Fibroblast of skin of right quadriceps (primary cell): ENCODE data around the gene TANGO6.
A peak's percentile ranks its signal among the peaks of the same experiment; 100 is the strongest.

Experiments
- DNase-seq: peaks from one replicate; pipeline ENCODE4 v3.0.0-alpha.2; 2013

Gene TANGO6

DNA sequence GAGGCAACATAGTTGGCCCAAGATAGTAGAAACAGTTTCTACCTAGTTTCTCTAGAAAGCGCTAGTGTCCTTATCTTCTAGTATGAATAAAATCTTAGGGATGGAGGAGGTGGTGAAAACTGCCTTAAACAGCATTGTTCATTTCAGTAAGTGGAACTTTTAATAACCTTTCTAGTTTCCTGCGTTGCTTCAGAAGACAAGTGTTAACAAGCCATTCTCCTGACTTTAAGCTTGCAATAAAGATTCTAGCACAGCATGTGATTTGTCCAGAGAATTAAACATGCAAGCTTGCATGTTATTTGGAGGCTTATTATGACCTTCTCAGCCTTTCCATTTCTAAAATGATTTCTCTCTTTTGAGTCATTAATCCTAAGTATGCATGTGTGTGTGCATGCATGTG is 72.3 kb downstream of the TANGO6 start:
- DNase-seq: no peak

DNA sequence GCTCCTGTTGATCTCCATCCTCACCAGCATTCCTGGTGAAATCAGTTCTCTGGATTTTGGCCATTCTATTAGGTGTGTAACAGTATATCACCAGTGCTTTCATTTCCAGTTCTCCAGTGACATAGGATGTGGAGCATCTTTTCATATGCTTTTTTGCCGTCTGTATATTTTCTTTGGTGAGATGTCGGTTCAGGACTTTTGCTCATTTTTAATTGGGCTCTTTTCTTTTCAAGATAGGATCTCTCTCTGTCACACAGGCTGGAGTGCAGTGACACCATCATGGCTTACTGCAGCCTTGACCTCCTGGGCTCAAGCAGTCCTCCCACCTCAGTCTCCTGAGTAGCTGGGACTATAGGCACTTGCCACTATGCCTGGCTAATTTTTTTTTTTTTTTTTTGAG is 74.2 kb downstream of the TANGO6 start:
- no peak for DNase-seq

DNA sequence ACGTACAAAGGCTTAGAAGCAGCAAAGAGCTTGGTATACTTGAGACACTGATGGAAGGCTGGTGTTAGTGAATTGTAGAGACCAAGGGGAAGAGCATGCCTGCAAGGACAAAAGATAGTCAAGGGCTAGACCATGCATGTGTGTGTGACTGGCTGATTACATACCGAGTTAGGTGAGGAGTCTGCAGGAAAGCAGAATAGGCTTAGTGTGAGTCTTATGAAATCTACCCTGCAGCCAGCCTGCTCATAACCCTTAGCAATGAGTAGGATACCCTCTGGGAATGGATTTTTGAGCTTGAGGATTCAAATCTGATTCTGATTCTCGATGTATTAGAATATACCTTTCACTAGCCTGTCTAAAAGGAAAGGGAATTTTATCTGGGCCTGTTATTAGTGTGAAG is 77.0 kb downstream of the TANGO6 start:
- DNase-seq: no peak

DNA sequence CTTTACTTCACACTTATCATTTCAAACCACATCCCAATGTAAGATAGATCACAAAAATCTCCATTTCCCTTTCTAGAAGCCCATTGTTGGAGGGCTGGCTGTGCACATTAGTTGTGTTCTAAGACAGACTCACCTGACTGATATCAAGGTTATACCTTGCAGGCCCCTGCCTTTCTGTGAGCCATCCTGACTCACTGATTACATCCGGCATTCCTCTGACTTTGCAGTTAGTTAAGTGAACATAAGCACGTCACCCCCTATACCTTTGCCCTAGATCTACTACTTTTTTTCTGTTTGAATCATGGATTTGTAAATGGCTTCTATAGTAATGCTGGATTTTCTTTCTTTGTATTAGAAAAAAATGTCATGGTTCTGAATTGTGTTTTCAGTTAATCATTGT is 78.3 kb downstream of the TANGO6 start:
- DNase-seq: no peak

DNA sequence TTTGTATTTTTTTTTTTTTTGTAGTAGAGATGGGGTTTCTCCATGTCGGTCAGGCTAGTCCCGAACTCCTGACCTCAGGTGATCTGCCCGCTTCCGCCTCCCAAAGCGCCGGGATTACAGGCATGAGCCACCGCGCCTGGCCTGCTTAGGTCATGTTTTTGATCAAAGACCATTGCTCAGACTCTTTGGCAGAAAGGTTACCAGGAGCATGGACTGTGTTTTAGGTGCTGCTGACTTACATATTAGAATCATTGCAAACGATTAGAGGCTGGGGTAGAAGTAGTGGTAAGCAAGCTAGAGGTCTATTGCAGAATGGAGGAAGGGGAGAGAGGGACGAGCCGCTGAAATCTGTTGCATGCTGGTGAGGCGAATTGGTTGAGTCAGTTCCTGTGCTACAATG is 79.8 kb downstream of the TANGO6 start:
- DNase-seq: no peak

DNA sequence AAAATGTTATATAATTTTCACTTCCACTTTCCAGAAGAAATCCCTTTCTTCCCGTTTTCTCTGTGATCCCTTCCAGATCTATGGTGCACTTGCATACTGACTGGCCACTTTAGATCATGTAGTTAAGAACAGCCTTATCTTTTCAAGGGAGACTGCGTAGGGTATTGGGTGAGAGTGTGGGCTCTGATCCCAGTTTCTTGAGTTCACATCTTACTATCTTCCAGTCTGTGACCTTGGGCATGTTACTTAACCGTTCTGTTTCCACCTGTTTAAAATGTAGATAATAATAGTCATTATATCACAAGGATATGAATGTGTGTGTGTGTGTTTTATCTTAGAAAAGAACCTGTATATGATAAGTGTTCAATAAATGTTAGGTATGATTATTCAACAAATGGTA is 83.7 kb downstream of the TANGO6 start:
- DNase-seq: no peak

DNA sequence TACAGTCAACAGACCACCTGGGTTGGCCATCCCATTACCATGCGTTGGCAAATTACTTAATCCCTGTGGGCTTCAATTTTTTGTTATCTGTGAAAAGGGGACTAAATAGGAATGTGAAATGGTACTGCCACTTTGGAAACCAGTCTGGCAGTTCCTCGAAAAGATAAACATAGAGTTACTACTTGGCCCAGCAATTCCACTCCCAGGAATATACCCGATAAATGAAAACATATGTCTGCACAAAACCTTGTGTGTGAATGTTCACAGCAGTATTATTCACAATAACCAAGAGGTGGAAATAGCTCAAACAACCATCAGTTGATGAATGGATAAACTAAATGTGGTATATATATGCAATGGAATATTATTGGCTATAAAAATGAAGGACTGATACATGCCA is 87.9 kb downstream of the TANGO6 start:
- no peak for DNase-seq

DNA sequence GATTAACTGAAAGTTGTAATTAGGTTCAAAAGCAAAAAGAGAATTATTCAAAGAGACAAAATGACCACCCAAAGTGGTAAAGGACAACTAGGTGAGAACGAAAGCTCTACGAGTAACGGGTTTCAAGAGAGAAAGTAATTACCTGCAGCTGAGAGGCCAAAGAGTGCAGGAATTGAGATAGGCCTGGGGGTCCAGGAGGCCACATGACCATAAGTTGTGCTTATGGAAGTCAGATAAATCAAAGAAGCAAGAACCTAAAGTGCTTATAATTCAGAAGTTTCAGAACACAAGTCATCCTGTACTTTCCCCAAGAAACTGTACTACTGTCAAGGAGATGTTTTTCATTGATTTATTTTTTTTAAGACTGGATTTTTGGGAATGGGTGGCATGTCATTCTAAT is 91.1 kb downstream of the TANGO6 start:
- no peak for DNase-seq

DNA sequence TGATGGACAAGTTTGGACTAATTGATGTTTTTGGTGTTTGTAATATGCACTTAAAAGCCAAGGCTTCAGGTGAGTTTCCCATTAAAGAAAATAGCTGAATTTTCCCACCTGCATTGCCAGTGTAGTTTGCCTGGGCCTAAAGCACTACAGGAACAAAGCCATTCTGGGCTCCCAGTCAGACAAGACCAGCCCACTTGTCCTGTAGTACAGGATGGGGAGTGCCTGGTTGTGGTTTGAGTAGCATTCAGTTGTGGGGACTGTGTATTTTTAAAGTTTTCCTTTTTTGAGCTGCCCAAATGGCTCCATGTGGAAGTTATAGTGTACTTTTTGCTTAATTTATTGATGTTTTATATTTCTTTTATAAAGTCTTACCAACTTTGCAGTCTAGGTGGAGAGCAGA is 91.7 kb downstream of the TANGO6 start:
- no peak for DNase-seq

DNA sequence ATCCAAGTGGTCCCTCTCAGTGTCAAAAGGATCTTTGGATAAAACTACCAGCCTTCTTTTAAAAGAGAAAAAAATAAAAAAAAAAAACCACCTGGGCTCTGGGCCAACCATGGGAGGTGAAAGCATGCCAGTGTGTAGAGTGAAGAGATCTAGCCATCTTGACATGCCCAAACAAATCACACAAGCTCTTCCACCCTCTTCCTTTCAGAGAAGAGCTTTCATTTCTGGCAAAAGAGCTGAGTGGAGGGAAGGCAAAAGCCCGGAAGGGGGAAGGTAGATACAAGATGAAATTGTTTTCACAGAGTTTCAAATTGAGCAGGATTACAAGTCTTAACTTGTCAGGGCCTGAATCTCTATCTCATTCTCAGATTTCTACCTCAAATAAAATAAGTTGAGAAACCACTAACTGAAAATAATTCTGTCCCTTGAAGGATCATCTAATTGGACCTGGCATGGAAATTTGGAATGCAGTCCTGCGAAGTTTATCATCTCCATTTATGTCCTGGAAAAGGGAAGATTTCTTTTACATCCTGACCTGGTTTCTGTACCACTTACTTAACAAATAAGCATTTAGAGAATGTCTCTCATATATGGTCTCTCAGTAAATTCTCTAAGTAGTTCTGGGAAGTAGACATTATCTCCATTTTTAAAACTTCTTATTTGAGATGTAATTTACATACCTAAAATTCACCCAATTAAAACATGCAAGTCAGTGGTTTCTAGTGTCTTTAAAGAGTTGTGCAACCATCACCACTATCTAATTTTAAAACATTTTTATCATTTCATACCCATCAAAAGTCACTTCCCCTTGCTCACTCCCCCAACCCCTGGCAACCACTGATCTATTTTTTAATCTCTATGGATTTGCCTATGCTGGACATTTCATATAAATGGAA is 93.7 kb downstream of the TANGO6 start:
- DNase-seq: peak; percentile 78

DNA sequence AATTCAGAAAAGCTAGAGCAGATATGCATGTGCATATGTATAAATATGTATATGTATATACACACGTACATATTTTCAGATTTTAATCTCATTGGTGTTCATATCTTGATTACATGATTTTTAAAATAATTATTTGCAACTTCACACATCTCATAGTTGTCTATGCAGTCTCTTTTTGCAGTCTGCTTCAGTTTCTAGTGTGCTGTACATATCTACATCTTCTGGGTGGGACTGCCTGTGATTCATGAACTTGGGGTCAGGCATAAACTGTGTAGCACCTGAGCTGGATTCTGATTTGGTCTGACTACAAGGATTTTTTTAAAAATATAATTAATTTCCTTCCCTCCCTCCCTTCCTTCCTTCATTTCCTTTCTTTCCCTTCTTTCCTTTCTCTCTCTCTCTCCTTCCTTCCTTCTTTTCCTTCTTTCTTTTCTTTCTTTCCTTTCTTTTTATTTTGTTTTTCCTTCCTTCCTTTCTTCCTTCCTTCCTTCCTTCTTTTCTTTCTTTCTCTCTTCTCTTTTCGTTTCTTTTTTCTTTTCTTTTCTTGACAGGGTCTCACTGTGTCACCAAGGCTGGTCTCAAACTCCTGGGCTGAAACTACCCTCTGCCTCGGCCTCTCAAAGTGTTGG is 96.5 kb downstream of the TANGO6 start:
- no peak for DNase-seq

DNA sequence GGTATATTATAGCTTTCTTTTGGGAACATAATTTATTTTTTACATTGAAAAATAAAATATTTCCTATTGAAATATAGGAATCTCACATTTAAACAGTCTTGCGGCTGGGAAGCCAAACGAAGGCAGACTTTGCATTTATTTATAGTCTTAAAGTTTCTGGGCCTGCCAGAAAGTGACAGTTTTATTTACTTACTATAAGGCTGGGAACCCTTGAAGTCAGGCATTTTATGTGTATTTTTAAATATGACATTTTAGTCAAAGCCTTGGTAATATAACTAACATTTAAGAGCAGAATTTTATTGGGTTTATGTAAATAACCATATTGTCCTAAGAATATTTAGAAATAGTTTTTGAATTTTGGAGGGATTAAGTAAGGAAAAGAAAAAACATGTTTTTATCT is 97.5 kb downstream of the TANGO6 start:
- DNase-seq: no peak

DNA sequence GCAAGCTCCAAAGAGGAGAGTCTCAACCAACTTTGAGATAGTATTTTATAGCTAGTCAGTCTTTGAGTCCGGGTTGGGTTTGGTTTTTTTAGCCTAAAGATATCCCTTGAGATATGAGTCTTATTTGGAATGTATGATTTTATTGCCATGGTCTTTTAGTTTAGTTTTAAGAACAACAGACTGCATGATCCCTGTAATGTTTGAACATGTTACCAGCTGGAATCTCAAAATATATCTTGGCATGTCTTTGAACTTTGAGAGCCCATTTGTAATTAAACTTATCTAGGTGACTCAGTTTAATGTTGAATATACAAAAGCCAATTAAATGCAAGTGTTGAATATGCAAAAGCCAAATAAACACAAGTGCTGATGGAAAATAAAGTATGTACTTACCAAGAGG is 100.6 kb downstream of the TANGO6 start:
- DNase-seq: no peak

DNA sequence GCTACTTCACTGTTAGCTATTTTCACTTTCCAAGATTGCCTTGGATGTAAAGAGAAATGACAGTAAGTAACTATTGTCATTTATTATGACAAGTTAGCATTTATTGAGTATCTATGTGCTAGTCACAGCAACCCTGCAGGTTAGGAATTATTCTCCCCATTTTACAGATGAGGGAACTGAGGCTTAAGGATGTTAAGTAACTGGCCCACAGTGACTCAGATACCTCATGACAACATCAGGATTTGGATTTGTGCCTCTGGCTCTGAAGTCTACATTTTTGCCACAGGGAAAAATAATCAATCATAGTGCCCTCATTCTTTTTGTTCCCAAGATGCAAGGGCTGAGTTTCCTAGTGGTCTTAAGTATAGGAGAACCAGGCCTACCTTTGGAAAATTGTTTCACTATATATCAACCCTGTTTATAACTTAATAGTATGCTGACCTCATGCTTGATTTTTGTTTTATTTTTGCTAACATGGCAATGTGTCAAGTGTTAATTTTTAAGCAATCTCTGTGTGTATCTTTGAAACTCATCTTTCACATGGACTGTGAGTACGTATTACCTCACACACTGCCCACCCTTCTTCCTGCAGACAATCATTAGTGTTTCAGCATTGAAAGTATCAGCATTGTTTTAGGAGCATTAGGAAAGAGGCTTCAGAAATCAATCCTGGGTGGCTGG is 105.0 kb downstream of the TANGO6 start:
- DNase-seq: peak; percentile 7

DNA sequence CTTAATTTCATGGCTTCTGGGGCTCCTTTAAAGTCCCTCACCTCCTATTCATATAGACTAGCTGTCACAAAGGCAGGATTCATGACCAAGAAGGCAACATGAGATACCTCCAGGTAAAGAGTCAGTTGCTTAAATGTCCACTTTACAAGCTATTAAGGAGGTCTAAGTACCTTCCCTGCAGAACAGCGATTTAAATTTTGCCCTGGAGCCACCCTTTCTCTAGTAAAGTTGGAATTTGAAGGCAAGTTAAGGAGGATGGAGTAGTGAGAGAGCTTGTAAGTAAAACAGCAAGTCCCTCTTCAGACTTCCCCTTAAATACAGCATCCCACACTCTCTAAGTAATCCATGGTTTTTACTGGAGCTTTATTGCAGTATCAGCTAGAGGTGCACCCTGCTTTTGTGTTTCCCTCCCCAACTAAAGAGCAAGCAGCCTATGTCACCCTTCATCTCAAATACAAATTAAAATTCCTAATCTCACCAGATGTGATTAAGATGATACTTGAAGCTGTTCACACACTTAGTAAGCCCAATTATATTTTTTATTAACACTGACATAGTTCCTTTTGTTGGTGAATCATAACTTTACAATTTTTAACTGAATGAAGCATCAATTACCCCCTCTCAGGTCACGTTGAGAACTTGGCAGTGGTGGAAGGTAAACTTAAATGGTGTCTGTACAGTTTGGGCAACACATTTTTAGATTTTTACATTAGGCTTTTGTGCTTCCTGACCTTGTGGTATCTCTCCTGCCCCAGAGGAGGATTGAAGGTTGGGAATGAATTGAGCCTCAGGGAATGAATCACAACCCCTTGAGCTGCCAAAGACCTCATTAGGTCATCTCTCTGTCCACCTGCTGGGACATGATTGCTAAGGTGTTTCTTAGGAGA is 108.9 kb downstream of the TANGO6 start:
- DNase-seq: peak; percentile 55

DNA sequence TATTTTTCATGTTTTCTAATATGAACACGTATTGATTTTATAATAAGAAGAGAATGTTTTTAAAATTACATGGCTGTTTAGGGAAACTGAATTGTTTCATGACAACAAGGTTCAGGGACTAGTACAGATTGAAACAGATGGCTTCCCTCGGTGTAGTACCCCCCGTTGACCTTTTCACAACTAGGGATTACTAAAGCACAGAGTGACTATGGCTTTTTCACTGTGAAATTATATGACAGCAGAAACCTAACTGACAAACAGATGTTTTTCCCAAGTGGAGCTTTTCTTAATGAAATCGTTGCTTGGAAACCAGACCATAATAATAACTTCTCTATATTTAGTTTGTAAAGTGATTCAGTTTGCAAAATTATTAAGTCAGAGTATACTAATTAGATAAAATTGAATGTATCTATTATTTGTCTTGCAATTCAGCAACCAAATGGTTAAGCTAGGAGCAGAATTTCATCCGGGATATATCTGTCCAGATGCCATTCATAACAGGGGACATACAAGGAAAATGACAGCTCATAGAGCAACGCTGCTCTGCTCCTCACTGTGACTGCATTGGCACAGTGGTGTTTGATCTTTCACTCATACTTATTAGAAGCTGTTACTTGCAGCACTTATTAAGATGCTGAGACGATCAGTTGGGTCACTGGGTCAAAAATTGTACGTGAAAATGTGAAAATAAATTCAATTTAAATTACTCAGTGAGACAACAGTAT is 111.7 kb downstream of the TANGO6 start:
- DNase-seq: peak; percentile 2

DNA sequence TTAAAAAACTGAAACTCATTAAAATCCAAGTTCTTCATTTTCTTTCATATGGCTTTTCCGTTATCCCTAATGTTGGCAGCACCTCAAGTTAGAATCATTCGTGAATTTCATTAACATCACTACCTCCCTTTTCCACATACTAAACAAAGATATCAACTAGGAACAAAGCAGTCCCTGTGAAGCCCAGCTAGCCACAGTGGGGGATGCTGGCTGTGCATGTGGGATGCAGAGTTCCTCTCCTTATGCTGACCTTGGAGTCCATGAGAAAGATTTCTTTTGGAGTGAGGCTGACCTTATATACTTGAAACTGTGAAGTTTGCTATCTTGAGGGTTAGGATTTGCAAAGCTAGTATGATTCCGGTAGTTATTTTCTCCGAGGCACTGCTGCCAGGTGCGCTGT is 117.6 kb downstream of the TANGO6 start:
- DNase-seq: no peak

DNA sequence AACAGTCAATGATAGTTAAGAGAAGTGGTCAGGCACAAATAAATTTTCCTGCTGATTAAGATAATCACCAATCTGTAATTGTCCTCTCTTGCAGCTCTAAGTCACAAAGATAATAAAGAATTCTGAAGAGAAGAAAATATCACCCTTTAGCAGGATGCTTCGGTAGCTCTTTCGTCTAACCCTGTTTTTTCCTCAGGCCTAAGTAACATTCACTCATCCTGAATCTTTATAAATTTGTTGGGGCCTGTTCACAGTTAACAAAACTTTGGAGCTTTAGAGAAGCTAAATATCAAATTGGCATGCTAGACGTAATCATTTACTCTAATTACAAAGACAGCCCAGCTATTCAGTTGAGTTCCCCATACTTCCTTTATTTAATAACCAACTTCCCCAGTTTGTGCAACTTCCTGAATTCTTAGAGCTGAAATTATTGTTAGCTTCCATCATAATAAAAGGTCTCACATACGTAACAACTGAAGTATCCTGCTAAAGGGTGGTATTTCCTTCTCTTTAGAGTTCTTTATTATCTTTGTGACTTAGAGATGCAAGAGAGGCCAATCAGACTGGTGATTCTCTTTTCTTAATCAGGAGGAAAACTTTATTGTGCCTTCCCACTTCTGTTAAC is 118.6 kb downstream of the TANGO6 start:
- no peak for DNase-seq

DNA sequence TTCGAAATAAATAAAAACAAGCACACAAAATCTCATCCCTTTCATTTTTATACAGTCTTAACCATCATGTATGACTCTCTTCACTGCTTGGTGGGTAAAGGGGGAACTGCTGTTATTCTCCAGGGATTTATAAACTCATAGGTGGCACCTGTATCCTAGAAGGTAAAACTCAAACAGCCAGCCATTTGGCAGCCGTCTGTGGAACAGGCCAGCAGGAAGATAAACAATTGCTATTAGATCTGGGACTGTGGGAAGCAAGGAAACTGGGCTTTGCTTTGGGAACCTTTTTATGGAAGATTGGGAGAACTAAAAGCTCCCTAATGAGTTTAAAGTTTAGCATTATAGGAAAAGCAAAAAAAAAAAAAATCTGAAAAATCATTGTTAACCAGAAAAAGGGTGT is 126.0 kb downstream of the TANGO6 start:
- DNase-seq: no peak

DNA sequence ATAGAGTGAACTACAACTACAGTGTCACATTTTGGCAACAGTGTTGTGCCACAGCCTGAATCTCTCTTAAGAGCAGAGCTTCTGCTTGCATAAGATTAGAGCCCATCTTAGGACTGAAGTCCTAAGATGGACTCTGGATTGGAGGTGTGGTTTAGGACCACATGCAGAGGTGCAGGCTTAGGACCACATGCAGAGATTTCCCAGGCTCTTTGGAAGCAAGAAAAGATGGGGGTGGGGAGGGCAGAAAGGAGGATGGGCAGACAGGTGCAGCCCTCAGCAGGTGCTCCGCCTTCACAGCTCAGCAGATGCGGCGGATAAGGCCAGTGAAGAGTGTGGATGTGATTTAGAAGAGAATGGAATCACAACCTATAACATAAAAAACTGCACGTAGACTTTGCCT is 128.7 kb downstream of the TANGO6 start:
- no peak for DNase-seq

DNA sequence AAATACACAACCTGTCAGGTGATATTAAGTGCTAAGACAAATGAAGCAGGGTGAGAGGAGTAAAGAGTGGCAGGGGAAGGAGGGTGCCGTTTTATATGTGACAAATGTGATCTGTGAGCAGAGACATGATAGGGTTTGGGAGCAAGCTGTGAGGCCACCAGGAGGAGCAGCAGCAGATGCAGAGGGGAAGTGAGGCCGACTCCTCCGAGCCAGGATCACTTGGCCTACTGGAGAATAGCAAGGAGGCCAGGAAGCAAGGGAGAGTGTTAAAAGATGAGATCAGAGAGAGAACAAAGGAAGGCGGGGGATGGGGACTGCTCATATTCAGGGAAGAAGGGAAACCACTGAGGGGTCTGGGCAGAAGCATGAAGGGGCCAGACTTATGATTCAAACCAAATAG is 129.4 kb downstream of the TANGO6 start:
- peak; percentile 70 for DNase-seq

DNA sequence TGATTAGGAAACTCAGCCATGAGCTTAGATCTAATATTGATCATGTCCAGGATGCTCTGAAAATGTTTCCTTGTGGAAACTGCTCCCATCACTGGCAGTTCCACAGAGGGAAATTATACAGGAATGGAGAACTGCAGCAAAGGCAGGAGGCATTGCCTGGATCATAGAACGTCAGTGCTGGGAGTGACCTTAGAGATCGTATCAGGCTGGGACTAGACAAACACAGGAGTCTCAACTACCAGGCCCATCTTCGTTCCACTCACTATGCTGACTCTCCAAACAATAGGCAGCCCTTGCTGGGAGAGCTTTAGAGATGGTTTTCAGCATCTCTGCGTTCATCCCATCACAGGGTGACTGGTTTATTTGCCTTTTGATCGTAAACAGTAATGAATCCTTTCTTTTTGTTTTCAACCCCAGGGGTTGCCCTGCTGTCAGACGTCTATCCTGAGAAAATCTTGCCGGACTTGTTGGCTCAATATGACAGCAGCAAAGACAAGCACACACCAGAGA is 130.3 kb downstream of the TANGO6 start:
- no peak for DNase-seq
